BLaER1 treated with 17β-estradiol and CSF1 and Interleukin-3, amounts not matched to agents 10 nM and 100 nM (cell line): Measurements from ENCODE around the gene ARID1A.

Experiments
- H3K27ac ChIP-seq, 11 experiments: shearing (Covaris generic); formaldehyde crosslinking; 2 replicates each; pipeline ENCODE4 v1.8.1; 2022
- H3K27me3 ChIP-seq, 11 experiments: shearing (Covaris generic); formaldehyde crosslinking; 2 replicates each; pipeline ENCODE4 v1.8.1; 2022
- H3K36me3 ChIP-seq, 11 experiments: shearing (Covaris generic); formaldehyde crosslinking; 2 replicates each; pipeline ENCODE4 v1.8.1; 2022
- H3K4me1 ChIP-seq, 10 experiments: shearing (Covaris generic); formaldehyde crosslinking; 2 replicates each; pipeline ENCODE4 v1.8.1; 2022
- H3K4me2 ChIP-seq, 11 experiments: shearing (Covaris generic); formaldehyde crosslinking; 2 replicates each; pipeline ENCODE4 v1.8.1; 2022
- H3K4me3 ChIP-seq, 10 experiments: shearing (Covaris generic); formaldehyde crosslinking; 2 replicates each; pipeline ENCODE4 v1.8.1; 2022
- H3K9ac ChIP-seq, 11 experiments: shearing (Covaris generic); formaldehyde crosslinking; 2 replicates each; pipeline ENCODE4 v1.8.1; 2022
- H3K9me3 ChIP-seq, 11 experiments: shearing (Covaris generic); formaldehyde crosslinking; replicated peaks in 1 of 11; 2 replicates each; pipeline ENCODE4 v1.8.1; 2022
- H4K20me1 ChIP-seq, 11 experiments: shearing (Covaris generic); formaldehyde crosslinking; 2 replicates each; pipeline ENCODE4 v1.8.1; 2022
- Cebpa-rat ChIP-seq, 11 experiments: shearing (Covaris generic); IDR thresholded peaks; 2 replicates each; pipeline ENCODE4 v1.8.1; 2022

Gene ARID1A

DNA sequence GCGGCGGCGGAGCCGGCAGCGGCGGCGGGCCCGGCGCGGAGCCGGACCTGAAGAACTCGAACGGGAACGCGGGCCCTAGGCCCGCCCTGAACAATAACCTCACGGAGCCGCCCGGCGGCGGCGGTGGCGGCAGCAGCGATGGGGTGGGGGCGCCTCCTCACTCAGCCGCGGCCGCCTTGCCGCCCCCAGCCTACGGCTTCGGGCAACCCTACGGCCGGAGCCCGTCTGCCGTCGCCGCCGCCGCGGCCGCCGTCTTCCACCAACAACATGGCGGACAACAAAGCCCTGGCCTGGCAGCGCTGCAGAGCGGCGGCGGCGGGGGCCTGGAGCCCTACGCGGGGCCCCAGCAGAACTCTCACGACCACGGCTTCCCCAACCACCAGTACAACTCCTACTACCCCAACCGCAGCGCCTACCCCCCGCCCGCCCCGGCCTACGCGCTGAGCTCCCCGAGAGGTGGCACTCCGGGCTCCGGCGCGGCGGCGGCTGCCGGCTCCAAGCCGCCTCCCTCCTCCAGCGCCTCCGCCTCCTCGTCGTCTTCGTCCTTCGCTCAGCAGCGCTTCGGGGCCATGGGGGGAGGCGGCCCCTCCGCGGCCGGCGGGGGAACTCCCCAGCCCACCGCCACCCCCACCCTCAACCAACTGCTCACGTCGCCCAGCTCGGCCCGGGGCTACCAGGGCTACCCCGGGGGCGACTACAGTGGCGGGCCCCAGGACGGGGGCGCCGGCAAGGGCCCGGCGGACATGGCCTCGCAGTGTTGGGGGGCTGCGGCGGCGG, 1.0 kb downstream of the ARID1A start:
- no peak for TF ChIP-seq Cebpa-rat (IDR thresholded peaks at IDR 0.05)
- Histone ChIP-seq H3K4me1 (peaks cover 51 to 59% (median 56%) of the 10 kb centered on the region in 10 experiments), H3K4me2 (peak overlapping the region; percentile 61 to 95 (median 89))

DNA sequence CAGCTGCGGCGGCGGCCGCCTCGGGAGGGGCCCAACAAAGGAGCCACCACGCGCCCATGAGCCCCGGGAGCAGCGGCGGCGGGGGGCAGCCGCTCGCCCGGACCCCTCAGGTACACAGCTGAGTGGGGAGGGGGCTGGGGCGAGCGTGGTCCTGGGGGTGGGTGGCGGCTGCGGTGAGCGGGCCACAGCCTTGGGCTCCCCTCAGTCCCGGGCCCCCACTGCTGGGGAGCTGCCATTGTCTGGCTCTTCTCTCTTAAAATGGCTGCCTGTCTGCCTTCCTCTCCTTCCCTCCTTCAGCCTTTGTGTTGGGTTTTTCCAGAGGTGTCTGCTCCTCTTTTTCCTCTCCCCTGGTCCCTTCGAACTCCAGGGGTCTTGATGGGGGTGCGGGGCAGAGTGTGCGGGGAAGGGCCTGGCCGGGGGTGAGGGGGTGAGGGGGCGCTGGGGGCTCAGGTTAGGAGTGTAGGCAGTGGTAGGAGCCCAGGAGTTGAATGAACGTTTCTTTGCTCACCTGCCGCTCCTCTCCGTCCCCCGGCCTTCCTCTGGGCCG, 1.7 kb downstream of the ARID1A start:
- H3K36me3 ChIP-seq = peaks cover 0 to 27% (median 24%) of the 10 kb centered on the region in 11 experiments; a peak in 14 of 22 replicates
- no peaks in the 10 kb centered on the region for H3K27me3 ChIP-seq
- peaks cover 48 to 49% (median 48%) of the 10 kb centered on the region in 11 experiments for H4K20me1 ChIP-seq
- peak overlapping the region; percentile 96 to 100 (median 99) for H3K27ac ChIP-seq
- H3K9me3 ChIP-seq = no peaks in the 10 kb centered on the region
- peak overlapping the region; percentile 90 to 98 (median 96) for H3K4me3 ChIP-seq
- peak overlapping the region; percentile 99 to 100 (median 100) for H3K9ac ChIP-seq
- H3K4me1 ChIP-seq = peaks cover 56 to 63% (median 61%) of the 10 kb centered on the region in 10 experiments
- TF ChIP-seq Cebpa-rat (IDR thresholded peaks at IDR 0.05) = no peak
- H3K4me2 ChIP-seq = peak overlapping the region; percentile 77 to 95 (median 90)

More for the DNA sequence above, 1.0 kb downstream of the ARID1A start:
- H3K9ac ChIP-seq = peak overlapping the region; percentile 99 to 100 (median 100)
- H3K27ac ChIP-seq = peak overlapping the region; percentile 96 to 100 (median 99)
- peaks cover 0 to 25% (median 19%) of the 10 kb centered on the region in 11 experiments; a peak in 13 of 22 replicates for H3K36me3 ChIP-seq
- H4K20me1 ChIP-seq = peaks cover 41 to 42% (median 41%) of the 10 kb centered on the region in 11 experiments
- H3K4me3 ChIP-seq = peak overlapping the region; percentile 90 to 98 (median 96)
- no peaks in the 10 kb centered on the region for H3K9me3 ChIP-seq
- H3K27me3 ChIP-seq = no peaks in the 10 kb centered on the region

DNA sequence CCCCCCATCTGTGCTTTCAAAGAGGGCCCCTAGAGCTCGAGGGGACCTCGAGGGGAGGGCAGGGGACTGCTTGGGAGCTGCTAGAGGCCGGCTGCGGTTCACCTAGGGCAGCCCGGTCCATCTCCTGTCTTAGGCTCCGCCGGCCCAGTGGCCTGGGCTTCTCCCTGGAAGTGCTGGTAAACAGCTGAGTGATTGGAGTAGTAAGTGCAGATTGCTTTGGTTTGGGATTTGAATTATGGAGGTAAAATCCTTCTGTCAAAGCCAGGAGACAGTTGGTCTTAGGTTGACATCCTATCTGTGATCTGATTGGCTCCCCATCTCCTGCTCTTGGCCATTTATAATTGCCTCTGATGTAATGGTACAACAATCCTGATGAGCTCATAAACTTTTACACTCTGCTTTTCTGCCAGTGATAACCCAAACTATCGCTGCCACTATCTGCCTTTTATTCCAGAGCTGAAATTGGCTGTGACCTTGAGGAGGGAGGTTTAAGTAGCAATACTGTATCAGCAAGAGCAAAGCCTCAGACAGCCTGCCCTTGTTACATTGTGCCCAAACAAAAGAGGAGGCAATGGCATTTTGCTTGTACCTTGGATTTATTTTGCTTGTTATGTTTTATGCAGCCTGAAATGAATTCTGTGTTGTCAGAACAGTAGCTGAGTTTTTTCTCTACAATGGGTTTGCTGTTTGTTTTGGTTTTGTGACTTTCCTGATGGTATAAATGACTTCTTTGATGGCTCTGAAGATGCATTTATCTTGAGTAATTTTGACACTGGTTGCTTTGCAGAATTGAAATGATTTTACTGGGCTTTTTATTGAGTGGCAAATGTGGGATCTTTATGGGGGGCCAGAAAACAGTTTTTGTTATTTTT, 2.4 kb downstream of the ARID1A start:
- Histone ChIP-seq H3K27ac (peak overlapping the region; percentile 33 to 100 (median 99); a peak in 20 of 22 replicates), H3K9ac (peak overlapping the region; percentile 99 to 100 (median 100)), H4K20me1 (peaks cover 55 to 56% (median 55%) of the 10 kb centered on the region in 11 experiments), H3K4me2 (peak overlapping the region; percentile 77 to 95 (median 90)), H3K4me3 (peak overlapping the region; percentile 90 to 98 (median 96)), H3K27me3 (no peaks in the 10 kb centered on the region), H3K4me1 (peaks cover 62 to 70% (median 67%) of the 10 kb centered on the region in 10 experiments), H3K9me3 (no peaks in the 10 kb centered on the region), H3K36me3 (peaks cover 0 to 34% (median 29%) of the 10 kb centered on the region in 11 experiments; a peak in 15 of 22 replicates)
- TF ChIP-seq Cebpa-rat (IDR thresholded peaks at IDR 0.05) = no peak

DNA sequence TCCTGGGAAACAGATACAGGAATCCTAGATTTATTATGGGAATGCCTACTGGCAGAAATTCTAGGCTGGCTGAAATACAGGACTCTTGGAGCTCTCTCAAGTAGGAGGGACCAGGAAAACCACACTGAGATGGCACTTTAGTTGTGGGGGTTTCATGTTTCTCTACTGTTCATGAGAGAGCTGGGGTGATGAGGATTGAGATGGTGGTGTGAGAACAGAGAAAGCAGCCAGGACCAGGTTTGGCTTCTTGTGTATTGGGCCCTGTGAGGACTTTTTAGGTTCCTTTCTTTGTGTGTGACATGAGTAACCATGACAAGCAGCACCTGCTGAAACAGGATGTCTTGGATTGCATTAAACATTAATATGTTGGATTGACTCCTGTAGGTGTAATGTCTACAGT, 4.9 kb downstream of the ARID1A start:
- H4K20me1 ChIP-seq = peaks cover 80 to 81% (median 80%) of the 10 kb centered on the region in 11 experiments
- peak overlapping the region in 7 of 10 experiments; percentile 4 to 98 (median 29); a peak in 11 of 20 replicates for H3K4me3 ChIP-seq
- H3K9me3 ChIP-seq = no peaks in the 10 kb centered on the region
- peak overlapping the region in 8 of 11 experiments; percentile 18 to 99 (median 78); a peak in 12 of 22 replicates for H3K9ac ChIP-seq
- H3K27me3 ChIP-seq = no peaks in the 10 kb centered on the region
- peaks cover 67 to 75% (median 72%) of the 10 kb centered on the region in 10 experiments for H3K4me1 ChIP-seq
- TF ChIP-seq Cebpa-rat (IDR thresholded peaks at IDR 0.05) = no peak
- H3K36me3 ChIP-seq = peaks cover 0 to 54% (median 46%) of the 10 kb centered on the region in 11 experiments; a peak in 17 of 22 replicates
- H3K27ac ChIP-seq = no peak overlapping the region
- H3K4me2 ChIP-seq = peak overlapping the region; percentile 77 to 95 (median 90)

DNA sequence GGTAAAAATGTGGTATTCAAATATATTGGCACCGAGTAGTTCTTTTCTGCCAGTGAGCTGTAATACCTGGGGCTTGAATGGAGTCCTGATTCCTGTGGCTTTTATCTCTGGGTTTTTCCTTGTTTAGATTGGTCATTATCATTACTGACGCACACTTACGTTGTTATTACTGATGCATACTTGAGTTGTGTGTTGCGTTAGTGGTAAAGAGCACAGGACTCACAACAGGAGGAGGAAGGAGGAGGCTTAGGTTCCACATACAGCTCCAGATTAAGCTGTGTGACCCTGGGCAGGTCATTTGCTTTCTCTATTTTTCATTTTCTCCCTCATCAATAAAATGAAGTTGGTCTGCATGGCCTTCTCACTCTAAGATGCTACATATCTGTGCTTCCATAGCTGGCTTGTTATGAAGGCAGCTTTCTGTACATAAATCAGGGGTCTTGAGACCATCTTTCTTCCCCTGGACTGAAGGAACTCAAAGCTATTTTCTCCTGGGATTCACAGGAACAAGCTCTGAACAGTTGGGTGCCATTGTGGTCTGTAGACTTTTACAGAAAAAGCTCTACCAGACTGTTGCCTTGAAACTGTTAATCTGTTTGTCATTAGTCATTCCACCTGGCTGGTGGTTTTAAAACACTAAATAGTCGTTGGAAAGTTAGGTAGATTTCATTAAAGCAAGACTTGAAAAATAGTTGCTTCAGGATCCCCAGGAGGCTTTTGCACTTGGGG, 5.6 kb downstream of the ARID1A start:
- Histone ChIP-seq H3K4me1 (peaks cover 74 to 82% (median 79%) of the 10 kb centered on the region in 10 experiments), H3K4me2 (peak overlapping the region; percentile 77 to 95 (median 90)), H3K27me3 (no peaks in the 10 kb centered on the region), H3K9me3 (no peaks in the 10 kb centered on the region), H3K36me3 (peaks cover 0 to 56% (median 47%) of the 10 kb centered on the region in 11 experiments; a peak in 17 of 22 replicates), H3K9ac (peak overlapping the region; percentile 5 to 99 (median 32); a peak in 12 of 22 replicates), H3K4me3 (peak overlapping the region in 5 of 10 experiments; percentile 1 to 98 (median 16); a peak in 4 of 20 replicates), H4K20me1 (peaks cover 87 to 88% (median 87%) of the 10 kb centered on the region in 11 experiments), H3K27ac (peak overlapping the region in 5 of 11 experiments; percentile 0 to 24 (median 5); a peak in 4 of 22 replicates)
- no peak for TF ChIP-seq Cebpa-rat (IDR thresholded peaks at IDR 0.05)

DNA sequence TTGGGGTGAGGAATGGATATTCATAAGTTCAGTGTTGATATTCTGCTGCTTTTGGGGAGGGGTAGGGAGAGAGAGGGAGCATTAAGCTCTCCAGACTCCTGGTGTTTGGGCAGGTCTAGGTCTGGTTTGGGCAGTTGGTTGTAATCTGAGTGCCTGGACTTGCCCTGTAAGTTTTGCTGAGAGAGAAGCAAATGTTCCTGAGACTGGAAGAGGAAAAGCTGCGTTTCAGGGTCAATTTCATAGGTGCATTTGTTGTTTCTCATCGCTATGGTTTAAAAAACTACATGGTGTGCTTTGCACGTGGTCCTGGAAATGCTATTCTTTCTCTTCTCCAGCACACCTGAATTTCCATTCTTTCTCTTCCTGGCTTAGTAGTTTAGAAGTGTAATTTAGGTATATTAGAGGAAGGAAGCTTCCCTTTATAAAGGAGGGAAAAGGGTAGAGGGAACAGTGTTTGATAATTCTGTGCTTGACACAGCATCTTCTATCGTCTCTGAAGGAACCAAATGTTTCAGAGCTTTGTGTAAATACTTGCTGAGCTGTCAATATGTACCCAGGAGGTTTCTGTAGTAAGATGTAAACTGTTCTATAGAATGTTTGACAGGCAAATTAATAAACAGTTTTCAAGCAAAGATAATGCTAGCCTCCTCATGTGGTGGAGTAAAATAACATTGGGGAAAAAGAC, 6.3 kb downstream of the ARID1A start:
- peak overlapping the region in 5 of 11 experiments; percentile 0 to 24 (median 5); a peak in 4 of 22 replicates for H3K27ac ChIP-seq
- peak overlapping the region; percentile 77 to 95 (median 90) for H3K4me2 ChIP-seq
- H4K20me1 ChIP-seq = peaks cover 94 to 95% (median 94%) of the 10 kb centered on the region in 11 experiments
- TF ChIP-seq Cebpa-rat (IDR thresholded peaks at IDR 0.05) = no peak
- H3K9me3 ChIP-seq = no peaks in the 10 kb centered on the region
- peak overlapping the region in 2 of 10 experiments; percentile 1 to 20; a peak in 1 of 20 replicates for H3K4me3 ChIP-seq
- peak overlapping the region; percentile 5 to 99 (median 26); a peak in 14 of 22 replicates for H3K9ac ChIP-seq
- H3K27me3 ChIP-seq = no peaks in the 10 kb centered on the region
- H3K36me3 ChIP-seq = peaks cover 0 to 63% (median 51%) of the 10 kb centered on the region in 11 experiments; a peak in 18 of 22 replicates
- peaks cover 81 to 89% (median 86%) of the 10 kb centered on the region in 10 experiments for H3K4me1 ChIP-seq

DNA sequence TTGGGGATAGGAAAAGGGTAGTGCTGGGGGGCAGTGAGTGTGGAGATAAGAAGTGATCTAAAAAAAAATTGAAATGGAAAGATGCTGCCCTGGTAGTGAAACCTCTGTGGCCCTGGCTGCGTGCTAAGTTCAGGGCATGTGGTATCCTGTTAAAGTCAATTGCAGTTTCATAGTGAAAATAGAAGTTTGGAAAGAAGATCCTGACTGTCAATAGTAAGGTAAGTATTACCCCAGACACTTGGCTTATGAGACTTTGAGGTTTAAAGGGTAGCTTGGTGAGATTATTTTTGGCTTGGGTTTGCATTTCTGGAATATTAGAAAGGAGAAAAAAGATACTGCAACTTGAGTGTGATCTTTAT, 6.8 kb downstream of the ARID1A start:
- Histone ChIP-seq H3K4me2 (peak overlapping the region; percentile 77 to 95 (median 90)), H3K36me3 (peaks cover 0 to 69% (median 52%) of the 10 kb centered on the region in 11 experiments; a peak in 18 of 22 replicates), H3K27me3 (no peaks in the 10 kb centered on the region), H3K4me3 (0 out of 20 replicates have a peak overlapping the region, but pooled peaks of 1 of the 10 experiments have one; percentile 20), H4K20me1 (peaks cover 99 to 100% (median 100%) of the 10 kb centered on the region in 11 experiments), H3K9ac (peak overlapping the region in 7 of 11 experiments; percentile 20 to 99 (median 32); a peak in 5 of 22 replicates), H3K9me3 (no peaks in the 10 kb centered on the region), H3K4me1 (peaks cover 86 to 94% (median 91%) of the 10 kb centered on the region in 10 experiments), H3K27ac (no peak overlapping the region; a peak in 1 of 22 replicates)
- no peak for TF ChIP-seq Cebpa-rat (IDR thresholded peaks at IDR 0.05)
